Erythroblast (primary cell): ENCODE results near the gene CRYBA2.

ENCODE experiments used
- GATA1 ChIP-seq: IDR thresholded peaks from 2 replicates; pipeline ENCODE4 v1.6.1; 2011; ENCODE audit warnings: low read depth, mild to moderate bottlenecking, control low read depth, low read length, moderate library complexity
- POLR2A ChIP-seq: IDR thresholded peaks from 2 replicates; pipeline ENCODE4 v1.6.1; 2011; ENCODE audit warnings: mild to moderate bottlenecking, low read length

GRCh38 chr2:218959761-218960308 is 33.4 kb downstream of the CRYBA2 start:
- TF ChIP-seq POLR2A (no peak), GATA1 (no peak)
